GM06990 (cell line): ENCODE measurements around the gene FBXW4.

ENCODE experiments used
- DNase-seq: peaks from one replicate; pipeline ENCODE4 v3.0.0-alpha.2; 2011; ENCODE audit not compliant: insufficient read length; ENCODE audit errors: extremely low read depth
- H3K27me3 ChIP-seq: replicated peaks from 2 replicates; pipeline ENCODE4 v1.6.0; 2011; ENCODE audit warnings: low read length; ENCODE audit not compliant: control insufficient read depth, insufficient read depth
- H3K36me3 ChIP-seq: 2 replicates; pipeline ENCODE4 v1.5.1; 2011; ENCODE audit warnings: low read length; ENCODE audit not compliant: control insufficient read depth, insufficient read depth
- H3K4me3 ChIP-seq: replicated peaks from 2 replicates; pipeline ENCODE4 v1.5.1; 2011; ENCODE audit warnings: low read depth, mild to moderate bottlenecking, control low read depth, low read length
- TF ChIP-seq, protein P1 (sequence below): IDR thresholded peaks from 2 replicates; pipeline ENCODE4 v1.5.1; 2011; ENCODE audit warnings: low read length, control low read depth, mild to moderate bottlenecking, inconsistent platforms; ENCODE audit not compliant: insufficient read depth, poor library complexity, severe bottlenecking

The FBXW4 gene

DNA sequence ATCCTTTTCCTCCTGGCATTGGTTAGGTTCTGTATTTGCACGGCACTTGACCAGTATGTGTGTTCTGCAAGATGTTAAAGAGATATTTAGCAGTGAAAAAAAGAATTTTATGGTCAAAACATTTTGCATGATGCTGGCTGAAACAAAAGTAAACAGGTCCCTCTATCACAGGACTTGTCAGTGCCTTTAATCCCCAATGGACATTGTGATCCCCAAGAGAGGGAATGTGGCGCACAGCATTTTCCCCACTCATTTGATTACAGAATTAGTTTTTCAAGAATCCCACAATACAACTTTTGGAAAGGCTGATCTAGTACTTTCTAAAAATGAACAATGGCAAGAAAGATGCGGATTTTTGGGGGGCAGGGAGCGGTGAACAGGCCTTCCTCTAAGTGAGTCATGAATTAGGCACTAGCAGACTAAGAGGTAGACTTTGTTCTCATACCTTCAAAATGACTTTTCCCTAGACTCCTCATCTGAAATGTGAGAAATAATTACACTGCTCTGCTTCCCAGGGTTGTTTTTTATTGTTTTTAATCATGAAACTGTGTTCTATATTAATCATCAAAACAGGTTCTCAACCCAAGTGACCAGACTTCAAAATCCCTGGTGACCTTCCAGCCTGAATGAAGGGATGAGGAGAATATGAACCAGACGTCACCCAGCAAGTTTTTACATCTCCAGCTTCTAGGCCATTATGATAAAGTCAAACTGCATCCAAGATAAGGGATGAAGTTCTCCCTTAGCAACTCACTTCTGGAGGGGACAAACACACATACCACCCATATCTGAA is 8.6 kb downstream of the FBXW4 start:
- Histone ChIP-seq H3K36me3 (peaks cover 4% of the 10 kb centered on the region; the same call in 1 of the 2 replicates), H3K27me3 (no peaks in the 10 kb centered on the region), H3K4me3 (no peak overlapping the region)
- no peak for DNase-seq
- TF ChIP-seq, protein P1, sequence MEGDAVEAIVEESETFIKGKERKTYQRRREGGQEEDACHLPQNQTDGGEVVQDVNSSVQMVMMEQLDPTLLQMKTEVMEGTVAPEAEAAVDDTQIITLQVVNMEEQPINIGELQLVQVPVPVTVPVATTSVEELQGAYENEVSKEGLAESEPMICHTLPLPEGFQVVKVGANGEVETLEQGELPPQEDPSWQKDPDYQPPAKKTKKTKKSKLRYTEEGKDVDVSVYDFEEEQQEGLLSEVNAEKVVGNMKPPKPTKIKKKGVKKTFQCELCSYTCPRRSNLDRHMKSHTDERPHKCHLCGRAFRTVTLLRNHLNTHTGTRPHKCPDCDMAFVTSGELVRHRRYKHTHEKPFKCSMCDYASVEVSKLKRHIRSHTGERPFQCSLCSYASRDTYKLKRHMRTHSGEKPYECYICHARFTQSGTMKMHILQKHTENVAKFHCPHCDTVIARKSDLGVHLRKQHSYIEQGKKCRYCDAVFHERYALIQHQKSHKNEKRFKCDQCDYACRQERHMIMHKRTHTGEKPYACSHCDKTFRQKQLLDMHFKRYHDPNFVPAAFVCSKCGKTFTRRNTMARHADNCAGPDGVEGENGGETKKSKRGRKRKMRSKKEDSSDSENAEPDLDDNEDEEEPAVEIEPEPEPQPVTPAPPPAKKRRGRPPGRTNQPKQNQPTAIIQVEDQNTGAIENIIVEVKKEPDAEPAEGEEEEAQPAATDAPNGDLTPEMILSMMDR: no peak

DNA sequence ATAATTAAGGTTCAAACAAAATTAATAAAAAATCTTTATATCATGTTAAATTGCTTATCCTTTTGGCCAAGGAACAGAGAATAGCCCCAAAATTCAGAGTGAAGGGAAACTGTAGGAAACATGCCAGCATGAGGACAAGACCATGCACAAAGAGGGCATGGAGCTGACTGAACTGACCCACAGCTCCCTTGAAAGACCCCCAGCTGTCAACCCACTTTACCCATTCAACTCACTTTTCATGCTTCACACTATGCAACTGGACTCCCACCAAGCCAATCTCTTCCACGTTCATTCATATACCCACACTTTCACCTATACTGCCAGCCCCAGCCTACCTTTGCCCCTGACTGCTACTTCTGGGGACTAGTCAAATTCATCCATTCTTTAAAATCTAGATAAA is 10.2 kb downstream of the FBXW4 start:
- Histone ChIP-seq H3K4me3 (no peak overlapping the region), H3K27me3 (no peaks in the 10 kb centered on the region), H3K36me3 (peaks cover 2% of the 10 kb centered on the region; the same call in 1 of the 2 replicates)
- TF ChIP-seq, protein P1: no peak
- DNase-seq: no peak

DNA sequence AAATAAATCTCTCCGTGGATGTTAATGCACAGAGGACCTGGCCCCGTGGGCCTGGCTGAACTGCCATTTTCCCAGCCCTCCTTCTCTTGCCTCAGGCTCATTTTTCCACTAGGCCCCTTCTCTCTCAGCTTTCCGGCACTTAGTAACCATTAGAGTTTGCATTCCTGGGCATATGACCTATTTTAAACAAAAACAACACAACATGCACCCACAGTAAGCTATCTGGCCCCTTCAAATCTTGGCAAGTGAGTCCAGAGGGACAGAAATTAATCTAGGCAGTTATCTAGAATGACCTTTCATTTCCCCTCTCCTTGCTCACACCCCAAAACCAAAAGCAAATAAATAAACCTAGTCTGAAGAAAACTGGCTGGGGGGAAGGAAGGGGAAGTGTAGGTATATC is 11.7 kb downstream of the FBXW4 start:
- H3K4me3 ChIP-seq: no peak overlapping the region
- DNase-seq: no peak
- no peaks in the 10 kb centered on the region for H3K27me3 ChIP-seq
- TF ChIP-seq, protein P1: no peak
- H3K36me3 ChIP-seq: peaks cover 2% of the 10 kb centered on the region; the same call in 1 of the 2 replicates

DNA sequence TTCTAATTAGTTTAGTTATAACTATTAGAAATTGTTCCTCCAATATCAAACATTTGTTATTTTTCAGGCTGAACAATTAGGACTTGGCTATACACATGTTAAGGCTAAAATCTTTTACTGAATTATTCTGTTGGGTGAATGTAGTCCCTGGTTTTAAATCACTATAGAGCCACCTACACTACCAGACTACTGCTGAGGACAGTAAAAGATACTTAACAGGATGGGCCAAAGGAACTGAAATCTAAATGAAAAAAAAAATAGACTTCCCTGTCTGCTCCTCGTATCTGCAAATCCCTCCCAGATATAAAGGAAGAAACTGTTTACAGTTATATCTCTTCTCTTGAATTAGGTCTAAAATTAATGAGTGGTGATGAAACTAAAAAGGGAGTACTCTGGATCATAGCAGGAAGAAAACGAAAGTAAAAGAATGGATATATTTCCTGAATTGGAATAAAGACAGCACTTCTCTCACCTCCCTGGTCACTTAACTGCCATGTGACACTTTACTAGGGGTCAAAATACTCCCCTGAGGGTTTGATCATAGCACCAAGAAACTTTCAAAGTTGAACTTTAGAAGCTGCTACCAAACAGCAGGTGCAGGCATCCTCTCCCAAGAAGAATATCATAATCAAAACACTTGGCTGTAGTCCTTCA is 12.7 kb downstream of the FBXW4 start:
- TF ChIP-seq, protein P1: no peak
- Histone ChIP-seq H3K27me3 (no peaks in the 10 kb centered on the region), H3K36me3 (no peaks in the 10 kb centered on the region; the same call in 1 of the 2 replicates), H3K4me3 (no peak overlapping the region)
- no peak for DNase-seq

DNA sequence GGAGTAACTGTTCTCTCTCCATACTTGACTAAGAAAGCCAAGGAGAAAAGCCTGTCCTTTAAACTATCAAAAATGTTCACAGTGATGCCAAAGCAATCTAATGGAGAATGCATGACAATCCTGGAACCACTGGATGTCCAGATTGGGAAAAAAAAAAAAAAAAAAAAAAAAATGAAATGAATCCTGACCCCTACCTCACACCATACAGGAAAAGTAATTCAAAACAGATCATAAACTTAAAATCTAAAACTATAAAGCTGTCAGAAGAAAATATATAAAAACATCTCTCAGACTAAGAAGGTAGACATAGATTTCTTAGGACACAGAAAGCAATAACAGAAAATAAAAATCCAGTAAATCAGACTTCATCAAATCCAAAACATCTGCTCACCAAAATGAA is 18.4 kb downstream of the FBXW4 start:
- H3K36me3 ChIP-seq: peaks cover 6% of the 10 kb centered on the region
- no peak for DNase-seq
- TF ChIP-seq, protein P1: no peak
- H3K27me3 ChIP-seq: no peaks in the 10 kb centered on the region
- no peak overlapping the region for H3K4me3 ChIP-seq
